Fibroblast of skin of back (primary cell): Measurements from ENCODE around the gene ABHD2.
"Not testable (repeated sequence)": the region's sequence is repeated elsewhere in the genome, so short reads cannot be mapped to it uniquely, and the experiment has no call there.

Source experiments
- DNase-seq: peaks from one replicate; pipeline ENCODE4 v3.0.0-alpha.2; 2013

The ABHD2 gene

DNA sequence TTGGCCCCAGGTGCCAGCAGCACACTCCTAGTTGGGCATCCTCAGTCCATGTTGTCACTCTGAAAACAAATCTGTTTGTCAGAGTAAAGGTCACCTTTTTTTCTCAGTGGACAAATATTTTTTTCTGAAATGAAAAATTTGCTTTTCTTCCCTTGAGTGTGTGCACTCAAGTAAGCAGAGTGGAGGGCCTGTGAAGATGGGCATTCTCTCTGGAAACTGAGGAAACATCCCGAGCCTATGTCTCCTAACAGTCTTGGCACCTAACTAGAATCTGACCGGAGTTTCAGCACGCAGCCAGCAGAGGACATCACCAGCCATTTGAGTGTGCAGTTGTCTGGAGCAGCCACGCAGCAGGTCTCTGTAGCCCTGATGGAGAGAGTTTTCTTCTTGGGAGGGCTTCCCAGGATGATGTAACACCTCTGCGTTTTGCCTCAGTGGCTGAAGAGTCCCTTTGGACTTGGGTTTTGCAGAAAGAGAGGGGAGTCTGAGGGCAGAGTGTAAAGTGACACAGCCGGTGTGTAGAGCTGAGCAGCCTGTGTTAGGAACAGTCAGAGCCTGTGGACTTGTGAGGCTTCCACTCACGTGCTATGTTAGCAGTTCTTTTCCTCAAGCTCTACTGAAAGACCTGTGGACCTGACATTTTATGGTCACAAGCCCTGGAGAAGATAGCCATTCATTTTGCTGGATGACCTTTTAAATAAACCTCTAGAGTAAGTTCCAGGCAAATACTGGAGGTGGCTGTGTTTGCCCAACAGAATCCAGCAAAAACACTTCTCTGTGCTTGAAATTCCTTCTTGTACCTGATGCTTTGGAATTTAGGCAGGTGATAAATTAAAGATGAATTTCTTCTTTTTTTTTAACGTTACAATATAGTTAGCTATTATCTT, 51.6 kb downstream of the ABHD2 start:
- peak; percentile 33 for DNase-seq

- no peak for DNase-seq
Measured at GRCh38 chr15:89140595-89140994, 52.3 kb downstream of the ABHD2 start.

DNA sequence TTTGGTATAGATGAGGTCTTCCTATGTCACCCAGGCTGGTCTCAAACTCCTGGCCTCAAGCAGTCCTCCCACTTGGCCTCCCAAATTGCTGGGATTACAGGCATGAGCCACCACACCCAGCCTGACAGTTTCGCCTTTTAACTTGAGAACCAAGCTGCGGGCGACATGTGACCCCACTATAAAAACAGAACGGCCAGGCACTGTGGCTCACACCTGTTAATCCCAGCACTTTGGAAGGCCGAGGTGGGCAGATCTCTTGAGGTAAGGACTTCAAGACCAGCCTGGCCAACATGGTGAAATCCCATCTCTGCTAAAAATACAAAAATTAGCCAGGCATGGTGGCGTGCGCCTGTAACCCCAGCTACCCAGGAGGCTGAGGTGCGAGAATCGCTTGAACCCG, 52.9 kb downstream of the ABHD2 start:
- not testable (repeated sequence) for DNase-seq

- DNase-seq = peak; percentile 30
Measured at GRCh38 chr15:89141885-89142284, 53.6 kb downstream of the ABHD2 start.

GRCh38 chr15:89142423-89142822, 54.2 kb downstream of the ABHD2 start:
- peak; percentile 36 for DNase-seq

- peak; percentile 88 for DNase-seq
Measured at GRCh38 chr15:89143503-89144162, 55.4 kb downstream of the ABHD2 start.

DNA sequence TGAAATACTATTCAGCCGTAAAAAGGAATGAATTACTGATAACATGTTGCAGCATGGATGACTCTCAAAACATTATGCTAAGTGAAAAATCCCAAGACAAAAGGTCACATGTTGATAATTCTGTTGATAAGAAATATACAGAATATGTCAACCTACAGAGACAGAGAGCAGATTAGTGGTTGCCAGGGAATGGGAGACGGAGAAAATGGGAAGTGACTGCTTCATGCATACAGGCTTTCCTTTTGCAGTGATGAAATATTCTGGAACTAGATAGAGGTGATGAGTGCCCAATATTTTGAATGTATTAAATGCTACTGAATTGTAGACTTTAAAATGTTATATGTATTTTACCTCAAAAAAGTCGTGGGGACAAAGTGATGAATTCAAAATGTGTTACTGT, 56.2 kb downstream of the ABHD2 start:
- no peak for DNase-seq

GRCh38 chr15:89146366-89146765, 58.1 kb downstream of the ABHD2 start:
- no peak for DNase-seq

DNA sequence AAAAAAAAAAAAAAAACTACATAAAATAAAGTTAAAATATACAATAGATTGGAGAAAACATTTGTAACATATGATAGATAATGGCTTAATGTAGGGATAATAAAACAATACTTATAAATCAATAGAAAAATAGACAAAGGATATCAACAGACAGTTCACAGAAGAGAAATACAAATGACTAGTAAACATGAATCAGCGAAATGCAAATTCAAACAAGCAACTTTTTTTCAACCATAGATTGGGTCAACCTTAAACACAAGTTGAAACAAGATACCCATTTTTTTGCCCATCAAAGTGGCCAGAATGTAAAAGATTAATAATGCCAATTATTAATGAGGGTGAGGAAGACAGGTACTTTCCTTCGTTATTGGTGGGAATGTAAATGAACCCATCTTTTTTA, 59.9 kb downstream of the ABHD2 start:
- no peak for DNase-seq

- no peak for DNase-seq
Measured at GRCh38 chr15:89149501-89150101, 61.3 kb downstream of the ABHD2 start.

- DNase-seq = no peak
Measured at GRCh38 chr15:89150287-89150686, 62.0 kb downstream of the ABHD2 start.

DNA sequence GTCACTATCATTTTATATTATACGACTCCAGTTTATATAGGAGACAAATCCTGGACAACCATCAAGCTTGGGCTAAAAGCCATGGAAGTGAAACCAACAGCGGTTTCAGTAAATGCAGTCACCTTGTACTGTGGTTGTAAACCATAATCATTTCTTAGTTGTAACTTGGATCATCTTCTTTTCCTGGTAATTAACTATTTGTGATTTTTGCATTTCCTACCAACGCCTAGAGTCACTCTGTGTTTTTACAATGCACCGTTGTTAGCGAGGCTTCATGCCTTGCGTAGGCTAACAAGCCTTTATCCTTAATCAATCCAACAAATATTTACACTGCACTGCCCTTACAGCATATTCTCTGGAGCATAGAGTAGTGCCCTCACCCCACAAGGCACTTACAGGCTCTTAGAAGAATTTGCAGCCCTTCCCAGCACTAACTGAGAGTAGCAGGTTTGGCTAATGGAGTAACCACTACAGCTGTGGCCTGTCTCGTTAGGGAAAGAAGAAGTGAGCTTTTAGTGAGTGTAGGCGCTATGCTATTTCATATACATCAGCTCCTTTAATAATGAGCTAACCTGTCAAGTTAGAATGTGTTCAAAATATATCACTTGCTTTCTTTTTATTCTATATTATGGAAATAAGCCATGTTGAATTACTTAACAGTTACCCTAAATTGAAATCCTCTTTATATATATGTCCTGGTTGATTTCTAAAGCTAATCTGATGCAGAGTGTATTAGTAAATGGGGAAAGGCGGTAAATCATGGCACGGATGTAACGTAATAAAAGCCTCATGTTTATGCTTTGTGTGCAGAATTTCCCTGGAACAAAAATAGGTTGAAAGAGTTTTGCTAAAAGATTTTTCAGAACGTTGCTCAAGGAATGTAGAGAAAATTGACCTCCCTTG, 62.8 kb downstream of the ABHD2 start:
- no peak for DNase-seq

DNA sequence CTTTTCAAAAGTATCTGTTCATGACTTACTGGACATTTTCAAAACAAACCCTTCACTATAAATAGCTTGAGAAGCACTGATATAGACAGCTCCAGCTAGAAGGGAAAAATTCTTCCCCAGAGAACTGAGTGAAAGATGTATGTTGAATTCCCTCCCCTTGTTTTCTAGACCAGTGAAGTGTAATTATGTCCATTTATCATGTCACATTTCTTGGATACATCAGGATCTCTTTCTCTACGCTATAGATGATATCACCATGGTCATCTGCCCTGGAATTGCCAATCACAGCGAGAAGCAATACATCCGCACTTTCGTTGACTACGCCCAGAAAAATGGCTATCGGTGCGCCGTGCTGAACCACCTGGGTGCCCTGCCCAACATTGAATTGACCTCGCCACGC, 66.9 kb downstream of the ABHD2 start:
- DNase-seq = no peak

- no peak for DNase-seq
Measured at GRCh38 chr15:89155656-89156055, 67.4 kb downstream of the ABHD2 start.

GRCh38 chr15:89157061-89157460, 68.8 kb downstream of the ABHD2 start:
- no peak for DNase-seq

DNA sequence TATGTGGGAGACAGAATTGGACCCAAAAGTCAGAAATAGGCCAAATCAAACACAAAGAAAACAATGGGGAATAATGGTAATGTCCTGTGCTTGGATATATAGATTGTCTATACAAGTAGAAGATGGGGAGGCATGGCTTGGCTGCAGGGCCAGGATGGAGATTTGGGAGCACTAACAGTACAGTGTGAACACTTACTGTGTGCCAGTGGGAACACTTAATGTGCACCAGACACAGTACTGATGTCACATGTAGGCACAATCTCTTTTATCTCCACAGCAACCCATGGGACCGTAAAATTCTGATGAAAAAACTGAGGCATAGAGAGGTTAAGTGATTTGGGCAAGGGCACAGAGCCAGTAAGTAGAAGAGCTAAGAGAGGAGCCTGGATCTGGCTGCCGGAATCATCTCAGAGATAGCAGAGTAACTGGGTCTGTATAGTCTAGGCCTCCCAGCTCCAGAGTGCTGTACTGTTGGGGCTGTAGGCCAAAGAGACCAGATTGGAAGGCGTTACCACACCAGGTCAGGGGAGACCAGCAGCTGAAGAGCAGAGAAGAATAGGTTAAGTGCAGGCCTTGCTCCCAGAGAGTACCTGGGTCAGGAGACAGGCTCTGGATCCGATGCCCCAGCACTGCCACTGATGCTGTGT, 69.8 kb downstream of the ABHD2 start:
- DNase-seq = no peak

DNA sequence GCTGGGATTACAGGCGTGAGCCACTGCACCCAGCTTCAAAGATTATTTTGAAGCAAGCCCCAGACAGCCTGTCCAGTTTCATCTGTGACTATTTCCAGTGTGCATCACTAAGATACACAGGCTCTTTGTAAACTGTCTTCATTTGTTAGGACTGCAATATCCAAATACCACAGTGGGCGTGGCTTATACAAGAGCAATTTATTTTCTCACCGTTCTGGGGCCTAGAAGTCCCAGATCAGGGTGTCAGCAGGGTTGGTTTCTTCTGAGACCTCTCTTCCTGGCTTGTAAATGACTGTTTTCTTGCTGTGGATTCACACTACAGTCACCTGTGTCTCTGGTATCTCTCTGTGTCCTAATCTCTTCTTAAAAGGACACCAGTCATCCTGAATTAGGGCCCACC, 73.4 kb downstream of the ABHD2 start:
- no peak for DNase-seq

DNA sequence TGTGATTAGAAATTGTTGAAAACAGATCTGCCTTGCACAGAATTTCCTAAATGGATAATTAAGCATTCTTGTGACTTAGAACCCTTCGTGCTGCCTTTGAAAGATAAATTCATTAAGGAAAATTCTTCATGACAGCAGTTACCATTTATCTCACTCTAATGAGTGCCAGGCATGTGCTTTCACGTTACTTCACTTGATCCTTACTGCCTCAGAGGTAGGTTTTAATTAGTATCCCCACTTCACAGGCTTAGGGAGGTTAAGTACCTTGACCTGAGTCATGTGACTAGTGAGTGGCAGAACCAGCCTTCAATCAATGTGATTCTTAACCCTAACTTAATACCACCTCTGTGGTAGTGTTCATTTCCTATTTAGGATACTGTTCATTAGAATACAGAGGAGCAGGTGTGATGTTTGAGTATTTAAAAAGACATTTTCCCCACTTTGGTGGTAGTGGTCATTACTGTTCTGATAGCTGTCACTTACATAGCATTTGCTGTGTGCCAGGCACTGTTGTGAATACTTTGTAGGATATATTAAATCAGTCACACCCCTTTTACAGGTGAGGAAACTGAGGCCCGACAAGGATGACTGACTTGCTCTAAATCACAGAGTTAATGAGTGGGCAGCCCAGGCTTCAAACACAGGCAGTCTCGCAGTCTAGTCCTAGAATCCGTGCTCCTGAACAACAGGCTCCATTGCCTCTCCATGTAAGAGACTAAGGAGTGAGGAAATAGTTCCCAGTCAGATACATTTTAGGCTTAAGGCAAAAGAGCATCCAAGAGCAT, 75.2 kb downstream of the ABHD2 start:
- DNase-seq = no peak

DNA sequence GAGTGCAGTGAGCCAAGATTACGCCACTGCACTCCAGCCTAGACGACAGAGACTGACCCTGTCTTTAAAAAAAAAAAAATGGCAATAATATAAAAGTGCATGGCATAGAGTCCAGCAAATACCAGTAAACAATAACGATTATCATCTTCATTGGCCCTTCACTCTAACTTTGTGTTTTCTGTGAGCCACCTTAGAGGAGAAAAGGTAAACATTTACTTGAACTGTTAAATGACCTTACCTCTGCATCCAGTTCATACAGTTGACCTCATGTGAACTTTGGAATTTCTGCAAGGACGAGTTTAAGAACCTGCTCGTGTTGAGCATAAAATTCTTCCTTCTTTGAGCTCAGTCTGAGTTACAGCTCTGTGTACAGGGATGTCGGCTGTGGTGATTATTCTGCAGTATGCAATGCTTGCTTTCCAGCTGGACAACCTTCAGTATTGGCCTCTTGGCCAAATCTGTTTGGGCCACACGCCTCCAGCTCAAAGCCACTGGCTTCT, 76.5 kb downstream of the ABHD2 start:
- DNase-seq = no peak

DNA sequence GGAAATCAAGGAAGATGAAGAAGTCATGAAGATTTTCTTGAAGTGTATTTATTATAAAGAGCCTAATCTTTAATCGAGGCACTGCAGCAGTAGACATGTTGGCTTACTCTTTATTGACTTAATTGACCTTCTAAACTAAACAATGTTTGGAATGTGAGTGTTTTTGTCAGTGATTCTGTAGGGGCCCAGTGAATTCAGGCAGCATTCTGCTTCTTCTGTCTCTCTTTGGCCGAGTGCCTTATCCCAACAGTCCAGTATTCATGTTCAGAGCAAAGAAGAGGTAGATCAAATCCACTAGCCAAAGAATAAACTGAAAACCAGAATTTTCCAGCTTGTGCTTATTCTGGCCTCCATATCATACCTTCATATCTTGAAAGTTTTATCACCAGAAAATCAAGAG, 77.4 kb downstream of the ABHD2 start:
- peak; percentile 20 for DNase-seq
